Mesenchymal stem cell (in vitro differentiated cells and primary cell): Measurements from ENCODE around the gene MUC16.

ENCODE experiments used
- DNase-seq: peaks from one replicate; pipeline ENCODE4 v3.0.0-alpha.2; 2013
- H2AFZ ChIP-seq: one replicate; pipeline ENCODE4 v1.6.1; 2013; ENCODE audit warnings: low read depth, mild to moderate bottlenecking, control low read depth, inconsistent platforms, low read length, moderate library complexity
- H2AK5ac ChIP-seq: 2 replicates; pipeline ENCODE4 v1.6.1; 2013; ENCODE audit warnings: low read length, moderate library complexity, mild to moderate bottlenecking, inconsistent platforms; ENCODE audit not compliant: severe bottlenecking
- H2BK120ac ChIP-seq: one replicate; pipeline ENCODE4 v1.6.1; 2013; ENCODE audit warnings: low read depth, mild to moderate bottlenecking, inconsistent platforms, low read length, moderate library complexity
- H2BK12ac ChIP-seq, 2 experiments: one replicate each; pipeline ENCODE4 v1.6.1; 2013; ENCODE audit warnings: inconsistent platforms in 2 of 2, low read length in 2 of 2, mild to moderate bottlenecking in 2 of 2, moderate library complexity in 2 of 2, control low read depth in 1 of 2
- H2BK15ac ChIP-seq: one replicate; pipeline ENCODE4 v1.6.1; 2013; ENCODE audit warnings: mild to moderate bottlenecking, low read depth, inconsistent platforms; ENCODE audit not compliant: poor library complexity, severe bottlenecking
- H2BK5ac ChIP-seq: 2 replicates; pipeline ENCODE4 v1.6.1; 2013; ENCODE audit warnings: low read depth, mild to moderate bottlenecking, low read length, control low read depth, inconsistent platforms; ENCODE audit not compliant: poor library complexity, severe bottlenecking
- H3K14ac ChIP-seq, 2 experiments: one replicate each; pipeline ENCODE4 v1.6.1; 2013; ENCODE audit warnings: inconsistent platforms in 2 of 2, low read length in 2 of 2, control low read depth in 1 of 2, mild to moderate bottlenecking in 1 of 2, moderate library complexity in 1 of 2
- H3K18ac ChIP-seq, 2 experiments: one replicate each; pipeline ENCODE4 v1.6.1; 2013; ENCODE audit warnings: inconsistent platforms in 2 of 2, low read length in 2 of 2, control low read depth in 1 of 2, low read depth in 1 of 2, mild to moderate bottlenecking in 1 of 2
- H3K23ac ChIP-seq, 2 experiments: one replicate each; pipeline ENCODE4 v1.6.1; 2013; ENCODE audit warnings: inconsistent platforms in 2 of 2, low read length in 2 of 2, mild to moderate bottlenecking in 2 of 2, moderate library complexity in 2 of 2, control low read depth in 1 of 2
- H3K27ac ChIP-seq: 2 replicates; pipeline ENCODE4 v1.5.1; 2013; ENCODE audit warnings: mild to moderate bottlenecking, moderate library complexity, low read length, control low read depth, inconsistent platforms; ENCODE audit not compliant: poor library complexity, severe bottlenecking
- H3K27me3 ChIP-seq, 2 experiments: 2 replicates each; pipeline versions ENCODE4 v1.6.1 to v1.7.0; 2013; ENCODE audit warnings: low read length in 2 of 2, mild to moderate bottlenecking in 2 of 2, moderate library complexity in 2 of 2, control low read depth in 1 of 2, inconsistent platforms in 1 of 2; ENCODE audit not compliant: control insufficient read depth in 1 of 2, insufficient read depth in 1 of 2
- H3K36me3 ChIP-seq, 2 experiments: 2 replicates each; pipeline versions ENCODE4 v1.6.1 to v1.7.0; 2013; ENCODE audit warnings: low read length in 2 of 2, control low read depth in 1 of 2, inconsistent platforms in 1 of 2, low read depth in 1 of 2, mild to moderate bottlenecking in 1 of 2; ENCODE audit not compliant: insufficient read depth in 2 of 2, control insufficient read depth in 1 of 2
- H3K4ac ChIP-seq, 2 experiments: one replicate each; pipeline ENCODE4 v1.6.1; 2013; ENCODE audit warnings: inconsistent platforms in 2 of 2, low read length in 2 of 2, mild to moderate bottlenecking in 2 of 2, moderate library complexity in 2 of 2, control low read depth in 1 of 2, low read depth in 1 of 2
- H3K4me1 ChIP-seq: 2 replicates; pipeline ENCODE4 v1.6.1; 2013; ENCODE audit warnings: low read depth, low read length, control low read depth; ENCODE audit not compliant: control insufficient read depth, insufficient read depth
- H3K4me2 ChIP-seq: 2 replicates; pipeline ENCODE4 v1.6.1; 2013; ENCODE audit warnings: low read length, mild to moderate bottlenecking, inconsistent platforms; ENCODE audit not compliant: poor library complexity, severe bottlenecking
- H3K4me3 ChIP-seq, 2 experiments: 2 replicates each; pipeline versions ENCODE4 v1.5.1 to v1.7.0; 2013; ENCODE audit warnings: low read length in 2 of 2, mild to moderate bottlenecking in 2 of 2, control low read depth in 1 of 2, low read depth in 1 of 2; ENCODE audit not compliant: insufficient read depth in 1 of 2
- H3K79me1 ChIP-seq: replicated peaks from 2 replicates; pipeline ENCODE4 v1.6.1; 2013; ENCODE audit warnings: mild to moderate bottlenecking, control low read depth, low read length, inconsistent platforms; ENCODE audit not compliant: poor library complexity, severe bottlenecking
- H3K9ac ChIP-seq: 2 replicates; pipeline ENCODE4 v1.7.0; 2013; ENCODE audit warnings: mild to moderate bottlenecking, low read length, moderate library complexity
- H3K9me3 ChIP-seq: 2 replicates; pipeline ENCODE4 v1.7.0; 2013; ENCODE audit warnings: mild to moderate bottlenecking, low read length; ENCODE audit not compliant: control insufficient read depth
- H4K8ac ChIP-seq: one replicate; pipeline ENCODE4 v1.6.1; 2013; ENCODE audit warnings: inconsistent platforms, mild to moderate bottlenecking, low read length, moderate library complexity
- H4K91ac ChIP-seq: one replicate; pipeline ENCODE4 v1.6.1; 2013; ENCODE audit warnings: mild to moderate bottlenecking, low read length, inconsistent platforms
- WGBS: methylation state at CpG from one replicate; pipeline ENCODE4 v1.1.7; 2013; ENCODE audit warnings: mixed read lengths; 5-methylcytosine and 5-hydroxymethylcytosine counted together

The MUC16 gene

GRCh38 chr19:9010693-9011092 lies 484 bp upstream of the MUC16 start:
- Histone ChIP-seq H2AK5ac (no peak overlapping the region), H3K23ac (no peak overlapping the region), H4K91ac (no peak overlapping the region), H3K27me3 (no peaks in the 10 kb centered on the region), H3K9me3 (no peaks in the 10 kb centered on the region), H3K9ac (no peak overlapping the region), H3K4me1 (no peaks in the 10 kb centered on the region), H3K4me3 (no peak overlapping the region), H2BK15ac (no peak overlapping the region), H2BK12ac (no peak overlapping the region), H3K36me3 (no peaks in the 10 kb centered on the region), H3K4ac (no peak overlapping the region), H4K8ac (no peak overlapping the region), H3K18ac (no peak overlapping the region), H2AFZ (no peak overlapping the region), H3K27ac (no peak overlapping the region), H3K4me2 (no peak overlapping the region), H2BK5ac (no peak overlapping the region), H3K14ac (no peak overlapping the region), H3K79me1 (no peaks in the 10 kb centered on the region), H2BK120ac (no peak overlapping the region)
- WGBS: 74% methylated on average over 9 of the region's 12 CpGs
- DNase-seq: no peak

GRCh38 chr19:9009431-9009830 lies 778 bp downstream of the MUC16 start:
- no peak overlapping the region for H3K27ac ChIP-seq
- no peak overlapping the region for H2AFZ ChIP-seq
- no peak overlapping the region for H3K4me3 ChIP-seq
- H3K18ac ChIP-seq: no peak overlapping the region
- no peak overlapping the region for H3K23ac ChIP-seq
- no peak overlapping the region for H2BK120ac ChIP-seq
- H3K9ac ChIP-seq: no peak overlapping the region
- H2BK5ac ChIP-seq: no peak overlapping the region
- WGBS: 85% methylated on average over 10 of the region's 10 CpGs
- H3K4me2 ChIP-seq: no peak overlapping the region
- H4K91ac ChIP-seq: no peak overlapping the region
- no peak overlapping the region for H2AK5ac ChIP-seq
- no peak overlapping the region for H3K14ac ChIP-seq
- no peak overlapping the region for H4K8ac ChIP-seq
- no peaks in the 10 kb centered on the region for H3K27me3 ChIP-seq
- H3K9me3 ChIP-seq: peaks cover under 1% of the 10 kb centered on the region
- no peak overlapping the region for H2BK15ac ChIP-seq
- H3K4ac ChIP-seq: no peak overlapping the region
- H3K36me3 ChIP-seq: no peaks in the 10 kb centered on the region
- no peak overlapping the region for H2BK12ac ChIP-seq
- no peak for DNase-seq
- H3K79me1 ChIP-seq: no peaks in the 10 kb centered on the region
- no peaks in the 10 kb centered on the region for H3K4me1 ChIP-seq

GRCh38 chr19:9008667-9009066 lies 1.5 kb downstream of the MUC16 start:
- DNase-seq: no peak
- H3K36me3 ChIP-seq: no peaks in the 10 kb centered on the region
- no peak overlapping the region for H4K91ac ChIP-seq
- no peak overlapping the region for H3K23ac ChIP-seq
- no peak overlapping the region for H3K4ac ChIP-seq
- H2AK5ac ChIP-seq: no peak overlapping the region
- no peaks in the 10 kb centered on the region for H3K79me1 ChIP-seq
- H3K18ac ChIP-seq: no peak overlapping the region
- no peak overlapping the region for H3K4me2 ChIP-seq
- no peak overlapping the region for H2BK15ac ChIP-seq
- no peak overlapping the region for H2BK5ac ChIP-seq
- H2AFZ ChIP-seq: no peak overlapping the region
- H2BK12ac ChIP-seq: no peak overlapping the region
- no peak overlapping the region for H3K27ac ChIP-seq
- 70% methylated on average over 10 of the region's 10 CpGs for WGBS
- no peaks in the 10 kb centered on the region for H3K4me1 ChIP-seq
- H4K8ac ChIP-seq: no peak overlapping the region
- H2BK120ac ChIP-seq: no peak overlapping the region
- no peaks in the 10 kb centered on the region for H3K27me3 ChIP-seq
- no peak overlapping the region for H3K9ac ChIP-seq
- peaks cover 3% of the 10 kb centered on the region for H3K9me3 ChIP-seq
- no peak overlapping the region for H3K14ac ChIP-seq
- no peak overlapping the region for H3K4me3 ChIP-seq

DNA sequence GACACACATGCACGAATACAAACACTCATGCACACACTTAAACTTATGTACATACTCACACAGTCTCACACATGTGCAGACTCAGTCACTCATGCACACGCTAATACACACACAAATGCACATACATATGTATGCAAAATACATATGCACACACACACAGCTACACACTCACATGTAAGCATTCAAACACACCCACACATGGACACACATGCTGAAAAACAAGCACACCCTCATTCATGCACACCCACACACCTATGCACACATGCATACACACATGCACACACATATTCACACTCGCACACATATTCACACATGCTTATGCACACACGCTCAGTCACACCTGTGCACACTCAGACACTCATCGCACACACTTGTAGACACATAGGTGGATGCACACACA lies 9.3 kb downstream of the MUC16 start:
- H3K27ac ChIP-seq: no peak overlapping the region
- no peak overlapping the region for H2BK5ac ChIP-seq
- H3K23ac ChIP-seq: no peak overlapping the region
- H4K8ac ChIP-seq: no peak overlapping the region
- no peak overlapping the region for H3K4me3 ChIP-seq
- no peak overlapping the region for H2BK12ac ChIP-seq
- H2BK15ac ChIP-seq: no peak overlapping the region
- H3K4me2 ChIP-seq: no peak overlapping the region
- H2BK120ac ChIP-seq: no peak overlapping the region
- peaks cover 13% of the 10 kb centered on the region for H3K9me3 ChIP-seq
- H2AK5ac ChIP-seq: no peak overlapping the region
- H3K36me3 ChIP-seq: no peaks in the 10 kb centered on the region
- no peaks in the 10 kb centered on the region for H3K79me1 ChIP-seq
- H3K4me1 ChIP-seq: no peaks in the 10 kb centered on the region
- no peak overlapping the region for H3K9ac ChIP-seq
- no peak overlapping the region for H3K4ac ChIP-seq
- WGBS: 80% methylated on average over 5 of the region's 5 CpGs
- H3K14ac ChIP-seq: no peak overlapping the region
- DNase-seq: no peak
- H3K27me3 ChIP-seq: no peaks in the 10 kb centered on the region
- no peak overlapping the region for H4K91ac ChIP-seq
- H2AFZ ChIP-seq: no peak overlapping the region
- no peak overlapping the region for H3K18ac ChIP-seq
